ENCODE data around the gene HSD3B7.

The HSD3B7 gene

GRCh38 chr16:30983289-30983889, 1.6 kb upstream of the HSD3B7 start:
- DNase-seq (ENCODE audit: low spot score), result no peak

- no peak for DNase-seq (ENCODE audit: low spot score)
Measured at GRCh38 chr16:30983898-30984610, 953 bp upstream of the HSD3B7 start.

- DNase-seq (ENCODE audit: low spot score), result no peak
Measured at GRCh38 chr16:30985401-30986128, 558 bp downstream of the HSD3B7 start.

GRCh38 chr16:30986129-30986991, 1.4 kb downstream of the HSD3B7 start:
- no peak for DNase-seq (ENCODE audit: low spot score)

- DNase-seq (ENCODE audit: low spot score), result no peak
Measured at GRCh38 chr16:30987581-30988190, 2.7 kb downstream of the HSD3B7 start.

GRCh38 chr16:30989469-30990047, 4.6 kb downstream of the HSD3B7 start:
- no peak for DNase-seq (ENCODE audit: low spot score)

GRCh38 chr16:30990105-30990504, 5.1 kb downstream of the HSD3B7 start:
- DNase-seq (ENCODE audit: low spot score), result no peak

- DNase-seq (ENCODE audit: low spot score), result no peak
Measured at GRCh38 chr16:30991052-30991451, 6.0 kb downstream of the HSD3B7 start.

- no peak for DNase-seq (ENCODE audit: low spot score)
Measured at GRCh38 chr16:30992276-30992780, 7.3 kb downstream of the HSD3B7 start.

- DNase-seq (ENCODE audit: low spot score), result no peak
Measured at GRCh38 chr16:30992931-30993816, 8.2 kb downstream of the HSD3B7 start.

GRCh38 chr16:30995927-30996323, 10.9 kb downstream of the HSD3B7 start:
- no peak for DNase-seq (ENCODE audit: low spot score)

- DNase-seq (ENCODE audit: low spot score), result no peak
Measured at GRCh38 chr16:30996324-30996984, 11.4 kb downstream of the HSD3B7 start.

GRCh38 chr16:30996985-30997724, 12.1 kb downstream of the HSD3B7 start:
- DNase-seq (ENCODE audit: low spot score), result peak; percentile 95

- peak; percentile 97 for DNase-seq (ENCODE audit: low spot score)
Measured at GRCh38 chr16:30997725-30998711, 13.0 kb downstream of the HSD3B7 start.

GRCh38 chr16:30998852-30999761, 14.1 kb downstream of the HSD3B7 start:
- no peak for DNase-seq (ENCODE audit: low spot score)

GRCh38 chr16:31000671-31001382, 15.8 kb downstream of the HSD3B7 start:
- no peak for DNase-seq (ENCODE audit: low spot score)

Data from hepatic stellate cell (primary cell).